ENCODE measurements around the gene QPCT.

GRCh38 chr2:37342591-37343220 is 1.7 kb upstream of the QPCT start:
- TF ChIP-seq CTCF (conservative IDR thresholded peaks at IDR 0.05) (no peak), ZFX (IDR thresholded peaks at IDR 0.05) (no peak)

Measured in C4-2B (cell line).